NCI-H1694 treated with DMSO at 0.1 percent for 48 hours (cell line): Measurements from ENCODE around the gene PPP1R13B.
"Not testable (repeated sequence)": the region's sequence is repeated elsewhere in the genome, so short reads cannot be mapped to it uniquely, and the experiment has no call there.

Experiments
- DNase-seq: peaks from one replicate; lab custom pipeline; 2025; lab: John Stamatoyannopoulos, UW

The PPP1R13B gene

GRCh38 chr14:103698380-103699260 lies 148.8 kb downstream of the PPP1R13B start:
- DNase-seq: no peak

- no peak for DNase-seq
Measured at GRCh38 chr14:103697603-103698379, 149.6 kb downstream of the PPP1R13B start.

- DNase-seq: no peak
Measured at GRCh38 chr14:103697206-103697602, 150.2 kb downstream of the PPP1R13B start.

- DNase-seq: no peak
Measured at GRCh38 chr14:103696466-103697071, 150.8 kb downstream of the PPP1R13B start.

GRCh38 chr14:103696070-103696402 lies 151.3 kb downstream of the PPP1R13B start:
- DNase-seq: no peak

- no peak for DNase-seq
Measured at GRCh38 chr14:103695296-103696069, 151.9 kb downstream of the PPP1R13B start.

GRCh38 chr14:103694572-103695026 lies 152.8 kb downstream of the PPP1R13B start:
- DNase-seq: no peak

- DNase-seq: no peak
Measured at GRCh38 chr14:103693515-103693914, 153.9 kb downstream of the PPP1R13B start.

GRCh38 chr14:103692871-103693270 lies 154.5 kb downstream of the PPP1R13B start:
- DNase-seq: no peak

GRCh38 chr14:103692159-103692558 lies 155.2 kb downstream of the PPP1R13B start:
- DNase-seq: no peak

GRCh38 chr14:103691655-103692054 lies 155.7 kb downstream of the PPP1R13B start:
- DNase-seq: not testable (repeated sequence)

- no peak for DNase-seq
Measured at GRCh38 chr14:103690332-103690731, 157.0 kb downstream of the PPP1R13B start.

- no peak for DNase-seq
Measured at GRCh38 chr14:103688906-103689902, 158.2 kb downstream of the PPP1R13B start.

- no peak for DNase-seq
Measured at GRCh38 chr14:103688441-103688840, 158.9 kb downstream of the PPP1R13B start.

GRCh38 chr14:103687712-103688111 lies 159.7 kb downstream of the PPP1R13B start:
- no peak for DNase-seq

GRCh38 chr14:103686831-103687485 lies 160.4 kb downstream of the PPP1R13B start:
- DNase-seq: no peak

GRCh38 chr14:103685276-103686211 lies 161.8 kb downstream of the PPP1R13B start:
- DNase-seq: no peak

GRCh38 chr14:103684871-103685270 lies 162.5 kb downstream of the PPP1R13B start:
- no peak for DNase-seq

GRCh38 chr14:103684471-103684870 lies 162.9 kb downstream of the PPP1R13B start:
- no peak for DNase-seq
